DMS153 treated with DMSO at 0.1 percent for 48 hours (cell line): ENCODE measurements around the gene SCD5.

ENCODE experiments used
- DNase-seq: peaks from one replicate; lab custom pipeline; 2025; ENCODE audit not compliant: unreplicated experiment; lab: John Stamatoyannopoulos, UW

SCD5 gene

DNA sequence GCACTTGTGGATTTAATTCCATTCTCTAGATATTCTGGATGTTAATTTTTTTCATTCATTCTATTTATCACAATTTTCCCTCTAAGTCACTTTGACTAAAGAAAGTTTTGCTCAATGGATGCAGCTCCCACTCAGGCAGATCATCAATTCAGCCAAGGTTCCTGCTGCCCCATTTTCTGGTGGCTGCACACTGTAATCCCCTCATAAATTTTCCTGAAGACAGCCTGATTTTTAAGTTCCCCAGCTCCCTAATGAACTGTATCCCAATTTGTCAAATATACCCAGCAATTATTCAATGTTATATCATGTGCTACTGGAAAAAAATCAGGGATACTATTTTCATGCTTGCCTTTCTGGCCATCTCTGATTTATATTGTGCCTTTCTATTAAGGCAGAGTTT is 61.2 kb downstream of the SCD5 start:
- no peak for DNase-seq

DNA sequence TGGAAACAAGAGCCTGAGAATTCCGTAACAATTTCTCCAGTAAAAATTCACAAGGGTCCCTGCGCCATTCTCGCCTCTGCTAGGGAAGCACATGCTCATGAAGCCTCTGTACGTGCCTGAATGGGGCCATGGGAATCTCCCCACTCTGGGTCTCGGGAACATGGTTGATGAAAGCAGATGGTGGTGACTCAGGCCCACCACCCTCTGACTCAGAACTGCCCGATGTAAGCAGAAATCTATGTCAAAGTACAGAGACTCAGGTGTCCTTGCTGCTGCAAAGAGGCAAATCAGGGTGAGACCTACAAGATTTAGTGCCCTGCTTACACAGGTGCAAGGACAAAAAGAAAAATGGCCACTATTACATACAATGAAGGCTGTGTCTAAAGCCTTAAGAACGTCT is 65.0 kb downstream of the SCD5 start:
- no peak for DNase-seq

DNA sequence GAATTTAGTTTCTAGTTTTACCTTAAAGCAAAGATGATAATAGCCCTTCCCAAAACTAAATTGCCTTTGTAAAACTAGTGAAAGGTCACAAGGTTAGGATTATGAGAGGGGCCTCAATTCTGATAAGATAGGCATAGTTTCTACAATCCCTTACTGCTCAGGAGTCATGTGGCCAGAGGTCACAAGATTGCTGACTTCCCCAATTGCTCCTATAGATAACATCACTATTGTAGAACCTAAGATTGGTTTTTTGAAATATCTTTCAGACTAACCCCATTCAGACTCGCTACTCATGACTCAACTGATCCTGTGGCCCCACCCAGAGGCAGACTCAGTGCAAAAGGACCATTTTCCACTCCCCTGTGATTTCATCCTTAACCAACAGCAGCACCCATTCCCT is 70.3 kb downstream of the SCD5 start:
- DNase-seq: no peak

DNA sequence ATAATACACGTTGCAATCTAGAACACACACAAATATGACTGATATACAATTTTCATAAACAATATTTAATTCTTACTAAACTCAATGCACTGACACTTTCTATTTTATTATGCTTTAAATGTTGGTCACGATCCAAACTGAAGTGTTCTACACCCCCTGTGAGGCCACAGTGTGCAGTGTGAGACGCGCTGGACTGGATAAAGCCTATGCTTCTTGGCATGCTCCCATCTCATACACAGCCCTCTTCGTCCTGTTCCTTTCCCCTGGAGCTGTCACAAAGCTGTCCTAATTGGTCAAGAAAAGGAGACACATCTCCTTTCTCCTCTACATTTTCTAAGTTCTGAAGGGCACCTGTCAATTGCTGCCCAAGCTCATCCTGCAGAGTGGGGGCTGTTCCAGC is 72.0 kb downstream of the SCD5 start:
- DNase-seq: no peak

DNA sequence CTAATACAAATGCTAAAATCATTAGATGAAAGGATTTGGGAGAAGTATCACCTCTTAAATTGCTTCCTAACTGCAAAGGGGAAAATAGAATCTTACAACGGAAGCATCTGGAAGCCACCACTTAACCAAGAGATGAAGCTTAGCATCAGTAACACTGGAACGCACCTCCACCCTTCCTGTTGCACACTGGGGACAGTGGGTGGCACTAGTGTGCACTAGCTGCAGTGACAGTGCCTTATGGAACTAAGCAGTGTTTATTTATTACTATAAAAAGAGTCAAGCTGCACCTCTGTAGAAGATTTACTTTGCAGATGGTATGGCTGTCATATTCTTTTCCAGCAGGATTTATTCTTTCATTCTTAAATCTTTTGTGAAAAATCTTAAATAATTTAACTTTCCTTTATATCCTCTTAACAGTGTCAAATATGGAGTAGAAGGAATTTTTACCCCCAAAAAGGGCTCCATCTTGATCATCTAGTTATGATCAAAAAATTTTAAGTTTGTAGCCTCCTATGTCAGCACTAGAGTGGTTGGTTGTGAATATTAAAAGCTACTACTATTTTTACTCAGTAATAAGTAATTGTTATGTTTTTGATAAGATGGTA is 76.7 kb downstream of the SCD5 start:
- DNase-seq: peak; percentile 54

DNA sequence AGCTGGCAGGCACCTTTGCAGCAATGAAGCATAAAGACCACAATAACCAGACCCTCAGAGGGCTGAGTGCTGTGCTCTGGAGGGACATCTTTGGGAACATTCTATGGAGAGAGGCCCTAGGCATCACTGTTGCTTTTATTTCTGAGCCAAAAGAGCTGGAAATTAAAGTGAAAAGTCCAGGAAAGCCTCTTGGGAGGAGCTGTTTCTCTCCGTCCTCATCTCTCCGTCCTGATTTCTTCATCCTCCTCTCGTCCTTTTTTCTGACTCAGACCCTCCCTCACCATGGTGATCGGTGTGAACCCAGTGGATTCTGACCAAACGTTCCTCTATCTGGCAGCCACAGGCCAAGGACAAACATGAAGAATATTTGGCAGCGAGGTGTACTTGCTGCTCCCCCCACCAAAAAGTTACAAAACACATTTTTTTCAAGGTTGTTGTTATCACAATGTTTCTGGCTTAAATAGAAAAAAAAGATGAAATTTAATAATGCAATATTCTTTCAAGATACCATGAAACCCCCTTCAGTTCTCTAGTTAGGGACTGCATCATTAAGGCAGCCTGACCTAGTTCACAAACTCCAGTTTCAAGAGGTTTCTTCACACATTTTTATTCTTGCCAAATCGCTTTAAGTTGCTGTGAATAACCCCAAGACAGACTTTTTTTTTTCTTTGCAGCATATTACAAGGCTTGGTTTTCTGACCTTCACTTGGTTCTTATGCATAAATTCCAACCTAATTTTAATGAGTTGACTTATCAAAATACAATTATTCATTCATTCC is 80.2 kb downstream of the SCD5 start:
- no peak for DNase-seq

DNA sequence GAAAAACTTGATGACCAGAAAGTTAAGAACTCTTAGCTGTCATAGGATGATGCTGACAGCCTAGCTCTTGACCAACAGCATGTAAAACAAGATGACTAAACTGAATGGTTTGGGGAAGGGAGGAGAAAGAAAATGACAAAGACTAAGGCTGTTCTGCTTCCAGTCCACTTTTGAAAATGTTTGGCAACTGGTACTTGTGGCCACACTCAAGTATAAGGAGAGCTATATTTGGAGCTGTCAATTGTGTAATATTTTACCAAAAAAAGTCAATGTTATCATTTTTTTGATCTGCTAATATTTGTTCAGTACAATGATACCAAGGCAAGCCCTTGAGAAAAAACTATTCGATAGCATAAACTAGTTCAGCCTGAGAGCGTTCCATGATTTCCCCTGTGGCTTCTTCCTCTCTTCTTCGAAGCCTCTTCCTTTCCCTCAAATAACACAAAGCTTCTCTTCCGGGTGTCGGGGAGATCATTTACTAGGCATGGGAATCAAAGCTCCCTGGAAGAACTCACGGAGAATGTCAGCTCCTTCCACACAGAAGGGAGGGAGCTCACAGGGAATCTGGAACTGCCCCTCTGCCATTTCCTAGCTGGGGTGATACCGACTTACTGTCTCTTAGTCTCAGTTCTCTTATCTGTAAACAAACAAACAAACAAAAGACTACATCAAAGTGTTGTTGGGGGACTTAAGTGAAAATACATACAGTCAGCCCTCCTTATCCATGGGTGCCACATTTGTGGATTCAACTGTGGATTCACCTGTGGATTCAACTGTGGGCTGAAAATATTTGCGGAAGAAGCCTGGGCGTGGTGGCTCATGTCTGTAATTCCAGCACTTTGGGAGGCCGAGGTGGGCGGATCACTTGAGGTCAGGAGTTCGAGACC is 82.6 kb downstream of the SCD5 start:
- no peak for DNase-seq

DNA sequence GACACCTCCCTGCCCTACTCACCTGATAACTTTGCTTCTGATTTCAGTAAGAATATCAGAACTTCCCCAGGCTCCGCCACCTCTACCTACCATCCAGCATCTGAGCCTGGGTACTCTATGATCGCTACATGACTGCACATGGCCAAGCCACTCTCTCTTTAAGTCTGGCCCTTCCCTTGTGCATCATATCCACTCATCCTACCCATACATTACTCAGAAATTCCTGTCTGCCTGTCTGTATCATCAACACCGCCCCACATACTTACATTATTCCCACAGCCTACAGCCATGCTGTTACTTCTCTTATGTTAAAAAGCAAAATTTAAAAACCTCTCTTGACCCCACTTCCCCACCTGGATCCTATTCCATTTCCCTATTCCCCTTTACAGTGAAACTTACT is 84.7 kb downstream of the SCD5 start:
- DNase-seq: no peak

DNA sequence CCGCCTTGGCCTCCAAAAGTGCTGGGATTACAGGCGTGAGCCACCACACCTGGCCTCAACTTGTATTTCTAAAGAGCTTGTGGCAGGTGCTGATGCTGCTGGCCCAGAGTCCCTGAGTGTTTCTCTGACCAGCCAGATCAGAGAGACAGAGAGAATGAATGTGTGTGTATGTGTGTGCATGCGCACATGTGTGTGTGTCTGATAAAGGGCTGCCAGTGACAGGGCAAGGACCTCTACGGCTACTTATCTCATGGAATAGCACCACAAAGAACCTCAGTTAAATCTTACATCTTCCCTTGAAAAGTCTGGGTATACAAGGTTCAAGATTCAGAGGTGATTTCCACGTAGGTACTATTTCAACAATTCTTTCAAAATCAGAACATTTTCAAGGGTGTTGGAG is 86.0 kb downstream of the SCD5 start:
- no peak for DNase-seq

DNA sequence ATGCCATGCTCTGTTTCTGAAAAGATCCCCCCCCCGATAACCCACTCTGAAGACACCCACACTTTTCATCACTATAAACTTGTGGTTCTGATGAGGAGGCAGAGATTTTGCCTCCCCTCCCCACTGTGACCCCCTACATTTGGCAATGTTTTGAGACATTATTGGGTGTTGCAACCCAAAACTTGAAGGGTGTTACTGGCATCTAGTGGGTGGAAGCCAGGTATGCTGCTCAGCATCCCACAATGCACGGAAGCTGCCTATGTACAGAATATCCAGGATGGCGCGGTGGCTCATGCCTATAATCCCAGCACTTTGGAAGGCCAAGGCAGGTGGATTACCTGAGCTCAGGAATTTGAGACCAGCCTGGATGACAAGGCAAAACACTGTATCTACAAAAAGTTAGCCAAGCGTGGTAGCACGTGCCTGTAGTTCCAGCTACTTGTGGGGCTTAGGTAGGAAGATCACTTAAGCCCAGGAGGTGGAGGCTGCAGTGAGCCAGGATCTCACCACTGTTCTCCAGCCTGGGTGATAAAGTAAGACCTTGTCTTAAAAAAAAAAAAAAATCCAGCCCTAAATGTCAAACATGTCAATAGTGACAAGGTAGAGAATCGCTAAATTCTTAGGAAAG is 87.3 kb downstream of the SCD5 start:
- no peak for DNase-seq

DNA sequence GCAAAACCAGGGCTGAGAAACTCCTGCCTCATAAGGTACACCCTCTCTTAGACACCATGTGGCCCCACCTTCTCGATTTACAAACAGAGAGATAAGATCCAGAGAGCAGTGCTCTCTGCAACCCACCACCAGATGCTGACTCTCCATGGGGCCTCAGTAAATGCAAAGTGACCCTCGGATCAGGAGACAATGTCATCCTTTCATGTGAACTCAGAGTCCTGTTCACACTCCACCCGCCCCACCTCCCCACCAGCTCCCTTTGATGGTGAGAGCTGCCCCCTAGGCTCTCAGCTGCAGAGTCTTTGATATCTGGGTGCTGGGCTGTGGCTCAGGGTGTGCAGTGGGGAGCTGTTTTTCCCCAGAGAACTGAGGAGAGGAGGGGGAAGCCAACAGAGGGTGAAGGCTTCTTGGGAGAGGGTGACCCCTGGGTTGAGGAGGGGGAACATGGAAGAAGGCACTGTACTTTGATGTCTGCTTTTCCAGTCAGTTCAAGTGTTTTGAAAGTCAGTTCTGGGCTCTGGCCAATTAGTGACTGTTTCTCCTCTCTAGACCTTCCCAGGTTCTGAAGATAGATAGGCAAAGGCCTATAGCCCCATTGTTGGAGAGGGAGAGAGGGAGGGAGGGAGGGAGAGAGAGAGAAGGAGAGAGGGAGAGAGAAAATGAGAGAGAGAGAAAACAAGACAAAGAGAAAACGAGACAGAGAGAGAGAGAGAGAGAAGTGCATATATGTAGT is 88.2 kb downstream of the SCD5 start:
- DNase-seq: no peak

DNA sequence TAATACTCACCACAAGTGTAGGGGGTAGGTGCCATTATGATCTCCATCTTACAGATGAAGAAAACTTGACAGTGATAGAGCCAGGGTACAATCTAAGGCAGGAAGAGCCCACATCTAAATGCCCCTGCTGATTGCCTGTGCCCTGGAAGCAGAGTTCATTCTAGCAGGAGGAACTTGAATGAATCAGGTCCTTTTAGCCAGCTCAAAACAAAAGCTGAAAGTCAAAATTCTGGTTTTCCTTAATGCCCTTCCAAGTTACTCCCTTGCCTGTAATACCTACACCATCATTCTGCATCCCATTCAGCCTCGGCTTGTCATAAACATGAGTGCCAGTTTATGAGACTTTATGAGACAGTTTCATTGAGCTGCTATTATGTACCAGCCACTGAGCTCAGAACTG is 89.6 kb downstream of the SCD5 start:
- DNase-seq: no peak

DNA sequence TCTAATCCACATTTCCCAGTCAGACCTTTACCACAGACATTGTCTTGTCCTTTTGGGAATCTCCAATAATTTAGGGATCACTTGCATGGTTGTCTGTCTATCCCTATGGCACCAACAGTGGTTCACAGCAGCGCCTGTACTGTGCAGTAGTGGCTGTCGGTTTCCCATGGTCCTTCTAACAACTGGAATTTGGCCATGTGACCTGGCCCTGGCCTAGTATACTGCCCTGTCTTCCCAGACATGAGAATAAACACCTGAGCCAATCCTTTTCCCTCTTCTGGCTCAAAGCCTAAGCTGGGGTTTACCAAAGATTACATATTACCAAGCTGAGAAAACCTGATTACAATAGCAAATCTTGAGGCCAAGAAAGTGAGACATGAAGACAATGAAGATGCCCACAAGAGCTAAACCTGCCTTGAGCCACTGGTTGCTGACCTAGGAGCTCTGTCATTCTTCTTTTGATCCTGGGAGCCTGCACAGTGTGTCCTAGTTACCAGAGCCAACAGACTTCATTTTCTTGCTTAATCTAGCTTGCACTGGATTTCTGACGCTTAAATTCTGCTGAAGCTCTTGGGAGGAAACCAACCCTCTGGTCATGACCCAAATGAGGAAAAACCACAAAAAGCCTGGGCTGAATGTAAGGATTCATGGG is 92.1 kb downstream of the SCD5 start:
- DNase-seq: no peak

DNA sequence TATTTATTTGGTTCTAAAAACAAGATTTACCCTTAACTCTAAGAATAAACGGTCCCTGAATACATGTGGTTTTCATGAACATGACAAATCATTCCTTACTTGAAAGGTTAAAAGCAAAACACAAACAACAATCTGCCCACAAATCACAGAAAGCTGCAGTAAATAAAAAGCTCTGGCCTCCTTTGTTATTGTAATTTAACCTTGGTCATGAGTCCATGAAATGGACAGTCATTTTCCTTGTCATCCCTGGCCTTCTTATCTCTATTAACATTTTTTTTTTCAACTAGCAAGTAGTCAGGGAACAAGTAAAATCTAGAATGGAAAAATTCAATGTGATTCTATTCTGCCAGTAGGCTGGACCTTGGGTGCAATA is 92.7 kb downstream of the SCD5 start:
- no peak for DNase-seq

DNA sequence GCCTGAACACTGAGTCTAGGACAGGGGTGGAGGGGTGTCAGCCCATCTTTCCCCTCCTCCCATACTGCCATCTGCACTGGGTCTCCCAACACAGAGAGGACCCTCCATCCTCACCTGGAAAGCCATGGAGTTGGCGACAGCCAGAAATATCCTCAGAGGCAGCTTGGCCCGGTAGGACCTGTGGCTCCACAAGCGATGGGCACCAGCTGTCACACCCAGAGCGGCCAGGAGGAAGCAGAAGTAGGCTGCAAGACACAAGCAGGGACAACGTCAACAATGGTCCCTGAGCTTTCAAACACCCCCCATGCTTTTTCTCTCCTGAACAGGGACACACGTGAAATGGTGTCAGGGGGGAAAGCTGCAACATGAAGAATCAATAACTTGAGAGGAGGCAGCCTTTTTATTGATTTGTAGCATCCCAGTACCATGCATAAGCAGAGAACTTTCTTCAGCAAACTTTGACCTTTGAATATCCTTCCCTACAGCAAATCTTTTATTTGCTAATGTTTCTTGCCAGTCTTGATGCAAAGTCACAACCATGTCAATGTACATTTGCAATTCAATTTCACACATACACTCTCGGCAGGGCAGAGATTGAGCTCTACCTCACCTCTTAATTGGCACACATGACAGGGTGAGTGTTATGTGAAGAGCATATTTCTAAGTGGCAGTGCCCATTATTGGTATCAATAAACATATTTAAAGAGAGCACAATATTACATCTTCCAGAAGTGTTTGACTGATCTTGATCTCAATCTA is 93.2 kb downstream of the SCD5 start:
- no peak for DNase-seq

DNA sequence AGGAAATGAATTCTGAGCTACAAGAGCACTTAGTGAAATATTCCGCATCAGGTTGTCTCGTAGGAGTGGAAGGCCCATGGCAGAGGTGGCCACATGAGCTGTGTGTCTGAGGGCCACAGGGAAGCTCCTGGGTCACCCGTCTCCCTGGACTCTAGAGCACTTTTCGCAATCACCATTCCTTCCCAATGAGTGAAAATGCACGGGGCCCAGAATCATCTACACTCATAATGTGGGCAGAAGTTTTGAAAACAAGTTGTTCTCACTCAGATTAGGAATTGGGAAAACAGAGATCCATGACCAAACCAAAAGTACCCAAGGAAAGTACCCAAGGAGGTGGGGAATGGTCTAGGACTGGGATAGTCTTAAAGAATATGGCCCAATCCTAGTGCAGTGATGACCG is 94.4 kb downstream of the SCD5 start:
- no peak for DNase-seq

DNA sequence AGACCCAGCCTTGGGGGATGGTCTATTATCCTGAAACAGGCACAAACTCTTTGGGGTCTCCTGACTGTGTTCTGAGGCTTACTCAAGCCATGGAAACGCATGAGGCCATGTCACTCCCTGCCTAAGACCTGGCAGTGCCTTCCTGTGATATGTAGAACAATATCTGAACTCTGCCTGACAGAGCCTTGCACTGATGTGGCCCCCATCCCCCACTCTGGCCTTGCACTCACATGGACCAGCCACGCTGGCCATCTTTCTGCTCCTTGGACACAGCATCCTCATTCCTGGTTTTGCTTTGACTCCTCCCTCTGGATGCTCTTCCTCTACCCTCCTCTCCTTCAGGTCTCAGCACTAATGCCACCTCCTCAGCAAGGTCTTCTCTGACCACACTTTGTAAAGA is 100.2 kb downstream of the SCD5 start:
- no peak for DNase-seq

DNA sequence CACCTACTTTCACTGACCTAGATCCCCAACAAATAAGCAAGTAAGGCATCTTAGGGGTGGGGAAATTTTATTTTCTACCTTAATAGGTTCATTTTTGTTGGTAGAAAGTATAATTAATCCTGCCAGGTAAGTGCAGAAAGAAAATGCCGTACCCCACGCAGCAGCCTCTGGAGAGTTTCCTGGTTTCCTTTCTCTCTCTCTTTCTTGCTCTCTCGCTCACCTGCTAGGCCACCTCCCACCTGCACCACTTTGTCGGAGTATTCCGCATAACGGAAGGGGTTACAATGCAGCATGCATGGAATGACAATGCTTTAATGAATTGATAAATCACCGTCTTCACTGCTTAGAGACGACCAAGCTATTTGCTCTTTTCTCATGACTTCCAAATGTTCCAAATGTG is 101.0 kb downstream of the SCD5 start:
- no peak for DNase-seq

DNA sequence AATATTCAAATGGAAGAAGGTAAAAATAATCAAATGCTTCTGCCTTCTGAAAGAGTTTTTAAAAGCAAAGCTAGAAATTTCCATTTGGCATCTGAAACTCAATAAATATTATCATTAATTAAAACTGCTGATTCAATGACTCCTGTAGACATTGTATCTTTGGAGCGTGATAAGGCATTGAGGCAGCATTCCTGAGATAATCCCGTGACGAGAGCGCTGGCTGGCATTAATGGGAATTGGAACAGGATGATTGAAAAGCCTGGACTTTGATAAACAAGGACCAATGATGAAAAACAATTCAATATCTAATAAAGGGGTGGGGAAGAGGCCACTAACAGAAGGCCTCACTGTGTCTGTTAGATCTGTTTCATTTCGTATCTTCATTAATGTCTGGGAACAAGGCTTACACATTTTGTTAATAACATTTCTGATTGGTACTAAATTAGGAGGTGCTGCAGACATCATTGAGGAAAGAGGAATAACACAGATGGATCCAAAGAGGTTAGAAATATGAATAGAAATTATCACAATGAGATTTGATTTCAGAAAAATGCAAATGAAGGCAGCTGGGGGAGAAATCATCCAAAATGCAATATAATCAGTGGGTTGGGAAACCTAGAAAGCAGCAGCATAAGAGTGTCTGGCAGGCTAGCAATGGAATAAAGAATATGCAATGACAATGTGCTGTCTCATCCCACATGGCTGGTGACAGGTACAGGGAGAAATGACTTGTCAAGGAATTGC is 102.3 kb downstream of the SCD5 start:
- DNase-seq: no peak
